HG03457 (cell line): ENCODE results near the gene NISCH.

ENCODE experiments used
- ATAC-seq: cut with Tn5 transposase; IDR thresholded peaks from one replicate; pipeline ENCODE4 v1.9.1; 2021; ENCODE audit warnings: moderate number of reproducible peaks; ENCODE audit not compliant: unreplicated experiment

Gene NISCH

GRCh38 chr3:52509753-52510328 is 54.4 kb downstream of the NISCH start:
- ATAC-seq = no peak

GRCh38 chr3:52511509-52511908 is 56.1 kb downstream of the NISCH start:
- no peak for ATAC-seq

DNA sequence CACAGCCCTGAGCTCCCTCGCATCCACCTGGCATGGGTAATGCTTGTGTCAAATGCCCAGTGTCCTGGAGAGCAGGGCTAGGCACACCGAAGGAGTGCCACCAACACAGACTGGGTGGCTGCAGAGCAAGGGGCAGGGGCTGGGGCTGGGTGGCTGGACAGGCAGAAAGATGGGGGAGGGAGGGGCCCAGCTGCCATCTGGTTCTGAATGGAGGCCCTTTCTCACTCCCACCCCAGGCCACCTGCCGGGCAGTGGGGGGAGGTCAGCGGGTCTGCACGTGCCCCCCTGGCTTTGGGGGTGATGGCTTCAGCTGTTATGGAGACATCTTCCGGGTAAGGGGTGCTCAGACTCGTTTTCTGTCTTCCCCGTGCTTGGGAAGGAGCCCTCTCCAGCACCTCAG is 56.7 kb downstream of the NISCH start:
- no peak for ATAC-seq

- ATAC-seq = no peak
Measured at GRCh38 chr3:52512727-52513126, 57.3 kb downstream of the NISCH start.

DNA sequence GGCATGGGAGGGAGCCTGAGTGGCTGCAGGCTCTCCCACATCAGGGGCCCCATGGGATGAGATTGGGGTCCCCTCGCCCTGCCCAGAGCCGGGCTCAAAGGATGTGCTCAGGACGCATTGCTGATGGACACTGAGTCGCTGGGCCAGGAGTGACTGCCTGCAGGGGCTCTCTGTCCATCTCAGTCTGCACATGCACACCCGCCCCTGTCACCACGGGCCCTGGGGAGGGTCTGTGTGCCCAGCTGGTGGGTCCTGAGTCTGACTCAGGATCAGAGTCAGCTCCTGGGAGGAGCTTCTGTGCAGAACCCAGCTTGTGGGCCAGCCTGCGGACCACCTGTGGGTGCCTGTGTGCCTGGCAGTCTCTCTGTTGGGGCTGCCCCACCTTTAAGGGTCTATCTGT is 57.9 kb downstream of the NISCH start:
- ATAC-seq = no peak

- ATAC-seq = no peak
Measured at GRCh38 chr3:52514576-52514975, 59.2 kb downstream of the NISCH start.

DNA sequence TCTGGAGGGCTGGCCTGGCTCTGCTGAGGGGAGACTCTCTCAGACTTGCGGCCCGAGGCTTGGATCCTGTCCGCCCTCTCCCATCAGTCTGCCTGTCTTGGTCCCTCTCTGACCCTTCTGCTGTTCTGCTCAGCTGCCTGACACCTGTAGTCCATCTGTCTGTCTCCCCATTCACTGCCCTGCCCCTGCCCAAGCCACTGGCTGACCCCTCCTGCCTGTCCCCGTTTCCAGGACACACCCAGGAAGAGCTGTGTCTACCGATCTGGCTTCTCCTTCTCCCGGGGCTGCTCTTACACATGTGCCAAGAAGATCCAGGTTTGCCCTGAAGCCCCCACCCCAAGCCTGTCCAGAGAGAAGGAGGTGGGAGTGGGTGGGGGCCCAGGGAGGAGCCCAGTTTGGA is 59.8 kb downstream of the NISCH start:
- ATAC-seq = no peak

GRCh38 chr3:52516509-52517195 is 61.2 kb downstream of the NISCH start:
- ATAC-seq = no peak

DNA sequence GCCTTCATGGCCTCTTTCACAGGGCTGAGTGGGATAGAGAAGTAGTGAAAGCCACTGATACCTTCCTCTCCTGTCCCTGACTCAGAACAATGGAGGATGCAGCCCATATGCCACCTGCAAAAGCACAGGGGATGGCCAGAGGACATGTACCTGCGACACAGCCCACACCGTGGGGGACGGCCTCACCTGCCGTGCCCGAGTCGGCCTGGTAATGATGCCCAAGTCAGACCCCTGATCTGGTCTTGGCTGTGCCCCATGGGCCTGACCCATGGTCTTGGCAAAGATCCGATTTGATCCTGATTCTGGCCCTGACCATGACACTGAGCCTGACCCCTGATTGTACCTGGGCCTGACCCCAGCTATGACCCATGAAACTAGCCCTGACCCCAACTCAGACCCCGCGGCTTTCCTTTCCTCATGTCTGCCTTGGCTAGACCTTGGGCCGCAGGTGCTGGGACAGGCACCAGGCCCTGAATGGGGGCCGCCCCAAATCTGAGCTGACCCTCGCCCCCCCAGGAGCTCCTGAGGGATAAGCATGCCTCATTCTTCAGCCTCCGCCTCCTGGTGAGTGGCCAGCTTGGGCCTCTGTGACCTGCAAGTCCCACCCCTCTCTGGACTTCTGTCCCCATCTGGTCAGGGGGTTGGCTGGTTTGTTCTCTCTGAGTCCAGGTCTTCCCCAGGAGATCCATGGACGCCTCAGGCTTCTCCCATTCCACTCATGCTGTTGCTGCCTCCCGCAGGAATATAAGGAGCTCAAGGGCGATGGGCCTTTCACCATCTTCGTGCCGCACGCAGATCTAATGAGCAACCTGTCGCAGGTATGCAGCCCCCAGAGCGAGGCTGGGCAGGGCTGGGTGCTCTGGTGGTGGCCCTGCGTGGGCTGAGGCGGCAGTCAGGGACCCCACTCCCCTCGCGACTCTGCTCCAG is 62.7 kb downstream of the NISCH start:
- no peak for ATAC-seq

GRCh38 chr3:52518723-52519444 is 63.5 kb downstream of the NISCH start:
- no peak for ATAC-seq

DNA sequence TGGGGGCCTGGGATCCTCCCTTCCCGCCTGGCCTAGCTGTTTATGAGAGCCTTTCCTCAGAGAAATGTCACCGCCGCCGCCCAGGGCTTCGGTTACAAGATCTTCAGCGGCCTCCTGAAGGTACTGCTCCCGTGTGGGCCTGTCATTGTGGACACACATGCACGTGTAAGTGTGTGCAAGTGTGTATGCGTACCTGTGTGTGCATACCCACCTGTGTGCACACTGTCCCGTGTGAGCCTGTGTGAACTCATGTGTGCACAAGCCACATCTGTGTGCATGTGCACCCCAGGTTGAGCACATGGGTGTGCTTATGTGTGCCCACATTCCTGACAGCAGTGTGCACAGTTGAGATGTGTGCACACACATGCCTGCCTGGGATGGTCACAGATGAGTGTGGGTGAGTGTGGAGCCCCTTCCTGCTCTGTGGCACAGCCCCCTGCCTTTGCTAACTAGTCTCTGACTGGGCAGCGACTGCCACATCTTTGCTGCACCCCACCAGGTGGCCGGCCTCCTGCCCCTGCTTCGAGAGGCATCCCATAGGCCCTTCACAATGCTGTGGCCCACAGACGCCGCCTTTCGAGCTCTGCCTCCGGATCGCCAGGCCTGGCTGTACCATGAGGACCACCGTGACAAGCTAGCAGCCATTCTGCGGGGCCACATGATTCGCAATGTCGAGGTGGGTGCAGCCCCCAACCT is 64.2 kb downstream of the NISCH start:
- no peak for ATAC-seq

GRCh38 chr3:52520141-52520667 is 64.8 kb downstream of the NISCH start:
- no peak for ATAC-seq

DNA sequence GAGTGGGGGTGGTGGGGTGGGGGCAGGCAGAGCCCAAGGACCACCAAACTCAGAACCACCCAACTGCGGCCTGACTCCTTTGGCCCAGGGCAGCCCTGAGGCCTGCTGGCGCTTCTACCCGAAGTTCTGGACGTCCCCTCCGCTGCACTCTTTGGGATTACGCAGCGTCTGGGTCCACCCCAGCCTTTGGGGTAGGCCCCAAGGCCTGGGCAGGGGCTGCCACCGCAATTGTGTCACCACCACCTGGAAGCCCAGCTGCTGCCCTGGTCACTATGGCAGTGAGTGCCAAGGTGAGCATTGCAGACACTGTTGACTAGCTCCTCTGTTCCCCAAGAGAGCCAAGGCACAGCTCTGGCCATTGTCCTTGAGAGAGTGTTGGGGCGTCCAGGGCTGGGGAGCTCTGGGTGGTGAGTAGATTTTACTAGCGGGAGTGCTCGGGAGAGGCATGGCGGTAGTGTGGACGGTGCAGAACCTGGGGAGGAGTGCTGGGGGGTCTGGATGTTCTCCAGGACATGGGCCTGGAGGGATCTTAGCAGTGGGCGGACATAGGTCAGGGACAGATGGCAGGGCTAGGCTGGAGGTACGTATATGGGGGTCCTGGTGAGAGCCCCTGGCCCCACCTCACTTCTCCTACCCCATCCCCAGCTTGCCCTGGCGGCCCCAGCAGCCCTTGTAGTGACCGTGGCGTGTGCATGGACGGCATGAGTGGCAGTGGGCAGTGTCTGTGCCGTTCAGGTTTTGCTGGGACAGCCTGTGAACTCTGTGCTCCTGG is 65.5 kb downstream of the NISCH start:
- no peak for ATAC-seq

GRCh38 chr3:52521488-52521824 is 66.1 kb downstream of the NISCH start:
- no peak for ATAC-seq

- no peak for ATAC-seq
Measured at GRCh38 chr3:52521881-52522650, 66.7 kb downstream of the NISCH start.

GRCh38 chr3:52522651-52523251 is 67.3 kb downstream of the NISCH start:
- ATAC-seq = no peak

DNA sequence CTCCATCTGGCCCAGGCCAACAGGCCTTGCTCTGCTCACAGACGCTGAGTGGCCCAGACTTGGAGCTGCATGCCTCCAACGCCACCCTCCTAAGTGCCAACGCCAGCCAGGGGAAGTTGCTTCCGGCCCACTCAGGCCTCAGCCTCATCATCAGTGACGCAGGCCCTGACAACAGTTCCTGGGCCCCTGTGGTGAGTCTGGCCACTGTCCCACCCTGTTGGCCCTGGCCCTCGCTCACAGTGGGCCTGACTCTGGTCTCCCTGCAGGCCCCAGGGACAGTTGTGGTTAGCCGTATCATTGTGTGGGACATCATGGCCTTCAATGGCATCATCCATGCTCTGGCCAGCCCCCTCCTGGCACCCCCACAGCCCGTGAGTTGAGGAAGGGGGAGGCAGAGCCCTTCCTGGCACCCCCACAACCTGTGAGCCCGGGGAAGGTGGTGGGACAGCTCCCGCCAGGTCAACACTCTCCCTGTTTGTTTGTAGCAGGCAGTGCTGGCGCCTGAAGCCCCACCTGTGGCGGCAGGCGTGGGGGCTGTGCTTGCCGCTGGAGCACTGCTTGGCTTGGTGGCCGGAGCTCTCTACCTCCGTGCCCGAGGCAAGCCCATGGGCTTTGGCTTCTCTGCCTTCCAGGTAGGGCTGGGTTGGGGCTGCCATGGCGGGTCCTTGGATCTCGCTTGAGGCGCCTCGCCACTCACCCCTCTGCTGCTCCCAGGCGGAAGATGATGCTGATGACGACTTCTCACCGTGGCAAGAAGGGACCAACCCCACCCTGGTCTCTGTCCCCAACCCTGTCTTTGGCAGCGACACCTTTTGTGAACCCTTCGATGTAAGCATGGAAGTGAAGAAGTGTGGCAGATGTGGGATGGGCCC is 68.2 kb downstream of the NISCH start:
- ATAC-seq = no peak
